GM23338 (cell line): ENCODE results near the gene ZNF470. TPM values are rescaled to one million over a fixed set of nuclear protein-coding genes. Genes with fewer than 3 reads are reported as not detected.

Experiments
- ATAC-seq: fragments of 200-7000 bp; cut with Tn5 transposase; 3 replicates; pipeline ENCODE4 v1.9.1; 2020
- DNase-seq: peaks from one replicate; pipeline ENCODE4 v3.0.0-alpha.2; 2015; ENCODE audit warnings: low spot score
- H2AFZ ChIP-seq: fragments of 200-600 bp; sonication (generic); 2 replicates; pipeline ENCODE4 v1.8.0; 2016; ENCODE audit warnings: antibody characterized with exemption, mild to moderate bottlenecking, moderate library complexity
- H3F3A ChIP-seq: fragments of 200-600 bp; sonication (generic); replicated peaks from 2 replicates; pipeline ENCODE4 v1.8.0; 2017; ENCODE audit warnings: antibody characterized with exemption, mixed run types, low read depth
- H3K27ac ChIP-seq: fragments of 200-600 bp; sonication (generic); 2 replicates; pipeline ENCODE4 v1.6.1; 2016; ENCODE audit warnings: low read depth
- H3K27me3 ChIP-seq: fragments of 200-600 bp; sonication (generic); 2 replicates; pipeline ENCODE4 v1.8.0; 2016; ENCODE audit warnings: mild to moderate bottlenecking, mixed run types, moderate library complexity; ENCODE audit not compliant: insufficient read depth
- H3K36me3 ChIP-seq: fragments of 200-600 bp; sonication (generic); 2 replicates; pipeline ENCODE4 v1.8.0; 2016; ENCODE audit warnings: mild to moderate bottlenecking; ENCODE audit not compliant: insufficient read depth
- H3K4me1 ChIP-seq: fragments of 200-600 bp; sonication (generic); 2 replicates; pipeline ENCODE4 v1.8.0; 2016; ENCODE audit warnings: mild to moderate bottlenecking, moderate library complexity; ENCODE audit not compliant: insufficient read depth
- H3K4me2 ChIP-seq: fragments of 200-600 bp; sonication (generic); 2 replicates; pipeline ENCODE4 v1.7.1; 2017; ENCODE audit warnings: mixed run types
- H3K4me3 ChIP-seq: fragments of 200-600 bp; sonication (generic); 2 replicates; pipeline ENCODE4 v1.6.1; 2016; ENCODE audit warnings: mixed run types
- H3K79me2 ChIP-seq: fragments of 200-600 bp; sonication (generic); replicated peaks from 2 replicates; pipeline ENCODE4 v1.8.0; 2017; ENCODE audit warnings: mild to moderate bottlenecking; ENCODE audit not compliant: insufficient read depth
- H3K9me2 ChIP-seq: fragments of 200-600 bp; sonication (generic); 2 replicates; pipeline ENCODE4 v1.8.0; 2017; ENCODE audit not compliant: insufficient read depth
- H4K20me1 ChIP-seq: fragments of 200-600 bp; sonication (generic); replicated peaks from 2 replicates; pipeline ENCODE4 v1.8.0; 2017; ENCODE audit warnings: mild to moderate bottlenecking; ENCODE audit not compliant: insufficient read depth
- H3K27ac Mint-ChIP-seq: 2 replicates; pipeline ENCODE4 v1.8.0; 2020; ENCODE audit warnings: inconsistent platforms, mild to moderate bottlenecking, moderate library complexity, mixed read lengths
- H3K27me3 Mint-ChIP-seq: 3 replicates; pipeline ENCODE4 v1.8.0; 2022; ENCODE audit warnings: low read depth, mild to moderate bottlenecking, moderate library complexity, mixed read lengths, inconsistent platforms; ENCODE audit not compliant: insufficient read depth, poor library complexity
- H3K36me3 Mint-ChIP-seq: 3 replicates; pipeline ENCODE4 v1.8.0; 2021; ENCODE audit warnings: low read depth, mild to moderate bottlenecking, inconsistent platforms, moderate library complexity, mixed read lengths
- H3K4me1 Mint-ChIP-seq: 3 replicates; pipeline ENCODE4 v1.8.0; 2020; ENCODE audit warnings: mild to moderate bottlenecking, inconsistent platforms, mixed read lengths
- H3K4me3 Mint-ChIP-seq: 3 replicates; pipeline ENCODE4 v1.8.0; 2021; ENCODE audit warnings: moderate library complexity, mild to moderate bottlenecking, inconsistent platforms, mixed read lengths
- H3K9me3 Mint-ChIP-seq: 3 replicates; pipeline ENCODE4 v1.8.0; 2020; ENCODE audit warnings: moderate library complexity, mild to moderate bottlenecking, inconsistent platforms, mixed read lengths
- CREB1 ChIP-seq: fragments of 250-450 bp; sonication (Bioruptor Pico); IDR thresholded peaks from 2 replicates; pipeline ENCODE4 v1.5.0; 2020; ENCODE audit warnings: low read depth, mild to moderate bottlenecking, moderate library complexity
- CTCF ChIP-seq, 2 experiments: fragments of 200-600 bp in 1 of 2; sonication (generic) in 1 of 2; conservative IDR thresholded peaks; 2 replicates each; pipeline versions ENCODE4 v1.5.1 to v1.6.1; 2016 to 2017; ENCODE audit warnings: antibody characterized with exemption in 2 of 2, low read depth in 2 of 2, mild to moderate bottlenecking in 2 of 2, moderate library complexity in 1 of 2
- EZH2 ChIP-seq: fragments of 200-600 bp; sonication (generic); IDR thresholded peaks from one replicate; pipeline ENCODE4 v1.8.0; 2017; ENCODE audit warnings: antibody characterized with exemption, mild to moderate bottlenecking, low read depth; ENCODE audit not compliant: unreplicated experiment
- EZH2phosphoT487 ChIP-seq: fragments of 200-600 bp; sonication (generic); IDR thresholded peaks from one replicate; pipeline ENCODE4 v1.8.1; 2018; ENCODE audit warnings: antibody characterized with exemption; ENCODE audit not compliant: unreplicated experiment
- JUNB ChIP-seq: IDR thresholded peaks from one replicate; pipeline ENCODE4 v1.6.1; 2016; ENCODE audit warnings: antibody characterized with exemption; ENCODE audit not compliant: unreplicated experiment
- NANOG ChIP-seq: IDR thresholded peaks from 2 replicates; pipeline ENCODE4 v1.6.1; 2016; ENCODE audit warnings: antibody characterized with exemption, borderline replicate concordance
- POLR2AphosphoS5 ChIP-seq: IDR thresholded peaks from 2 replicates; pipeline ENCODE4 v1.6.1; 2016; ENCODE audit warnings: antibody characterized with exemption, low read depth
- STAT1 ChIP-seq: IDR thresholded peaks from one replicate; pipeline ENCODE4 v1.6.1; 2016; ENCODE audit warnings: antibody characterized with exemption; ENCODE audit not compliant: unreplicated experiment
- ZNF114 ChIP-seq: fragments of 250-450 bp; sonication (Bioruptor Pico); IDR thresholded peaks from 2 replicates; pipeline ENCODE4 v1.5.0; 2020; ENCODE audit warnings: mild to moderate bottlenecking, moderate library complexity
- ZNF331 ChIP-seq: fragments of 250-450 bp; sonication (Bioruptor Pico); IDR thresholded peaks from 2 replicates; pipeline ENCODE4 v1.5.0; 2020; ENCODE audit warnings: low read depth, mild to moderate bottlenecking, moderate library complexity
- long read RNA-seq: library from polyadenylated mRNA; unstranded; transcript quantifications from one replicate; pipeline ENCODE4 v2.0.0, GENCODE V29; 2020; ENCODE audit not compliant: unreplicated experiment
- polyA plus RNA-seq: library from polyadenylated mRNA; unstranded; fragments of >200 nt; fragmentation: Nextera tagmentation; extraction: Ambion mirVana; gene quantifications from 2 replicates; pipeline ENCODE4 v1.2.1, GENCODE V29; 2016
- total RNA-seq: library from RNA; depleted of rRNA; stranded (reverse); fragments of >200 nt; shearing (Covaris generic); gene quantifications from 2 replicates; pipeline ENCODE4 v1.2.3, GENCODE V29; 2014; rRNA removed
- TF ChIP-seq, protein P1 (sequence below): IDR thresholded peaks from 2 replicates; pipeline ENCODE4 v1.6.1; 2016; ENCODE audit warnings: antibody characterized with exemption
- TF ChIP-seq, protein P2 (sequence below): fragments of 250-450 bp; sonication (Bioruptor Pico); IDR thresholded peaks from 2 replicates; pipeline ENCODE4 v1.5.0; 2020; ENCODE audit warnings: mild to moderate bottlenecking, moderate library complexity
- TF ChIP-seq, protein P3 (sequence below): IDR thresholded peaks from one replicate; pipeline ENCODE4 v1.6.1; 2018; ENCODE audit warnings: antibody characterized with exemption; ENCODE audit not compliant: unreplicated experiment

Gene ZNF470
- total RNA-seq = 7.0 and 8.7 TPM in 2 replicates
- 4.7 and 5.6 TPM in 2 replicates for polyA plus RNA-seq
- long read RNA-seq = 0 reads

GRCh38 chr19:56567274-56568120 is at the start of gene ZNF470:
Gene ZNF470 (plus strand): TSS chr19:56567468. CDS start chr19:56570312, 2,844 bp downstream.
- H3K36me3 ChIP-seq = peaks cover 39% of the 10 kb centered on the region
- peaks cover 14% of the 10 kb centered on the region for H3K27me3 Mint-ChIP-seq
- peaks cover 7% of the 10 kb centered on the region; the same call in 1 of the 2 replicates for H3K9me2 ChIP-seq
- H3K4me2 ChIP-seq = peak within 1 kb of the TSS; percentile 93
- DNase-seq (peak; percentile 97), ATAC-seq (peak; percentile 98)
- peaks cover 15% of the 10 kb centered on the region for H3K79me2 ChIP-seq
- no peaks in the 10 kb centered on the region for H4K20me1 ChIP-seq
- H3K9me3 Mint-ChIP-seq = peaks cover 89% of the 10 kb centered on the region
- peaks cover 6% of the 10 kb centered on the region for H3K4me1 ChIP-seq
- peak within 1 kb of the TSS; percentile 100 for H2AFZ ChIP-seq
- no peaks in the 10 kb centered on the region for H3K27me3 ChIP-seq
- peaks cover 3% of the 10 kb centered on the region; the same call in 2 of the 3 replicates for H3K4me1 Mint-ChIP-seq
- no peak within 1 kb of the TSS for H3K27ac ChIP-seq
- no peak for TF ChIP-seq EZH2
- TF ChIP-seq, protein P1, sequence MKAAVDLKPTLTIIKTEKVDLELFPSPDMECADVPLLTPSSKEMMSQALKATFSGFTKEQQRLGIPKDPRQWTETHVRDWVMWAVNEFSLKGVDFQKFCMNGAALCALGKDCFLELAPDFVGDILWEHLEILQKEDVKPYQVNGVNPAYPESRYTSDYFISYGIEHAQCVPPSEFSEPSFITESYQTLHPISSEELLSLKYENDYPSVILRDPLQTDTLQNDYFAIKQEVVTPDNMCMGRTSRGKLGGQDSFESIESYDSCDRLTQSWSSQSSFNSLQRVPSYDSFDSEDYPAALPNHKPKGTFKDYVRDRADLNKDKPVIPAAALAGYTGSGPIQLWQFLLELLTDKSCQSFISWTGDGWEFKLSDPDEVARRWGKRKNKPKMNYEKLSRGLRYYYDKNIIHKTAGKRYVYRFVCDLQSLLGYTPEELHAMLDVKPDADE = peak; percentile 86
- no peak for TF ChIP-seq CTCF (conservative IDR thresholded peaks at IDR 0.05; ENCODE audit: low read depth in 2 of 2)
- TF ChIP-seq, protein P2, sequence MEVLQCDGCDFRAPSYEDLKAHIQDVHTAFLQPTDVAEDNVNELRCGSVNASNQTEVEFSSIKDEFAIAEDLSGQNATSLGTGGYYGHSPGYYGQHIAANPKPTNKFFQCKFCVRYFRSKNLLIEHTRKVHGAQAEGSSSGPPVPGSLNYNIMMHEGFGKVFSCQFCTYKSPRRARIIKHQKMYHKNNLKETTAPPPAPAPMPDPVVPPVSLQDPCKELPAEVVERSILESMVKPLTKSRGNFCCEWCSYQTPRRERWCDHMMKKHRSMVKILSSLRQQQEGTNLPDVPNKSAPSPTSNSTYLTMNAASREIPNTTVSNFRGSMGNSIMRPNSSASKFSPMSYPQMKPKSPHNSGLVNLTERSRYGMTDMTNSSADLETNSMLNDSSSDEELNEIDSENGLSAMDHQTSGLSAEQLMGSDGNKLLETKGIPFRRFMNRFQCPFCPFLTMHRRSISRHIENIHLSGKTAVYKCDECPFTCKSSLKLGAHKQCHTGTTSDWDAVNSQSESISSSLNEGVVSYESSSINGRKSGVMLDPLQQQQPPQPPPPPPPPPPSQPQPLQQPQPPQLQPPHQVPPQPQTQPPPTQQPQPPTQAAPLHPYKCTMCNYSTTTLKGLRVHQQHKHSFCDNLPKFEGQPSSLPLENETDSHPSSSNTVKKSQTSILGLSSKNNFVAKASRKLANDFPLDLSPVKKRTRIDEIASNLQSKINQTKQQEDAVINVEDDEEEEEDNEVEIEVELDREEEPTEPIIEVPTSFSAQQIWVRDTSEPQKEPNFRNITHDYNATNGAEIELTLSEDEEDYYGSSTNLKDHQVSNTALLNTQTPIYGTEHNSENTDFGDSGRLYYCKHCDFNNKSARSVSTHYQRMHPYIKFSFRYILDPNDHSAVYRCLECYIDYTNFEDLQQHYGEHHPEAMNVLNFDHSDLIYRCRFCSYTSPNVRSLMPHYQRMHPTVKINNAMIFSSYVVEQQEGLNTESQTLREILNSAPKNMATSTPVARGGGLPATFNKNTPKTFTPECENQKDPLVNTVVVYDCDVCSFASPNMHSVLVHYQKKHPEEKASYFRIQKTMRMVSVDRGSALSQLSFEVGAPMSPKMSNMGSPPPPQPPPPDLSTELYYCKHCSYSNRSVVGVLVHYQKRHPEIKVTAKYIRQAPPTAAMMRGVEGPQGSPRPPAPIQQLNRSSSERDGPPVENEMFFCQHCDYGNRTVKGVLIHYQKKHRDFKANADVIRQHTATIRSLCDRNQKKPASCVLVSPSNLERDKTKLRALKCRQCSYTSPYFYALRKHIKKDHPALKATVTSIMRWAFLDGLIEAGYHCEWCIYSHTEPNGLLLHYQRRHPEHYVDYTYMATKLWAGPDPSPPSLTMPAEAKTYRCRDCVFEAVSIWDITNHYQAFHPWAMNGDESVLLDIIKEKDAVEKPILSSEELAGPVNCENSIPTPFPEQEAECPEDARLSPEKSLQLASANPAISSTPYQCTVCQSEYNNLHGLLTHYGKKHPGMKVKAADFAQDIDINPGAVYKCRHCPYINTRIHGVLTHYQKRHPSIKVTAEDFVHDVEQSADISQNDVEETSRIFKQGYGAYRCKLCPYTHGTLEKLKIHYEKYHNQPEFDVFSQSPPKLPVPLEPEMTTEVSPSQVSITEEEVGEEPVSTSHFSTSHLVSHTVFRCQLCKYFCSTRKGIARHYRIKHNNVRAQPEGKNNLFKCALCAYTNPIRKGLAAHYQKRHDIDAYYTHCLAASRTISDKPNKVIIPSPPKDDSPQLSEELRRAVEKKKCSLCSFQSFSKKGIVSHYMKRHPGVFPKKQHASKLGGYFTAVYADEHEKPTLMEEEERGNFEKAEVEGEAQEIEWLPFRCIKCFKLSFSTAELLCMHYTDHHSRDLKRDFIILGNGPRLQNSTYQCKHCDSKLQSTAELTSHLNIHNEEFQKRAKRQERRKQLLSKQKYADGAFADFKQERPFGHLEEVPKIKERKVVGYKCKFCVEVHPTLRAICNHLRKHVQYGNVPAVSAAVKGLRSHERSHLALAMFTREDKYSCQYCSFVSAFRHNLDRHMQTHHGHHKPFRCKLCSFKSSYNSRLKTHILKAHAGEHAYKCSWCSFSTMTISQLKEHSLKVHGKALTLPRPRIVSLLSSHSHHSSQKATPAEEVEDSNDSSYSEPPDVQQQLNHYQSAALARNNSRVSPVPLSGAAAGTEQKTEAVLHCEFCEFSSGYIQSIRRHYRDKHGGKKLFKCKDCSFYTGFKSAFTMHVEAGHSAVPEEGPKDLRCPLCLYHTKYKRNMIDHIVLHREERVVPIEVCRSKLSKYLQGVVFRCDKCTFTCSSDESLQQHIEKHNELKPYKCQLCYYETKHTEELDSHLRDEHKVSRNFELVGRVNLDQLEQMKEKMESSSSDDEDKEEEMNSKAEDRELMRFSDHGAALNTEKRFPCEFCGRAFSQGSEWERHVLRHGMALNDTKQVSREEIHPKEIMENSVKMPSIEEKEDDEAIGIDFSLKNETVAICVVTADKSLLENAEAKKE (CRISPR knock-in tag) = no peak
- no peak for TF ChIP-seq EZH2phosphoT487
- TF ChIP-seq, protein P3, sequence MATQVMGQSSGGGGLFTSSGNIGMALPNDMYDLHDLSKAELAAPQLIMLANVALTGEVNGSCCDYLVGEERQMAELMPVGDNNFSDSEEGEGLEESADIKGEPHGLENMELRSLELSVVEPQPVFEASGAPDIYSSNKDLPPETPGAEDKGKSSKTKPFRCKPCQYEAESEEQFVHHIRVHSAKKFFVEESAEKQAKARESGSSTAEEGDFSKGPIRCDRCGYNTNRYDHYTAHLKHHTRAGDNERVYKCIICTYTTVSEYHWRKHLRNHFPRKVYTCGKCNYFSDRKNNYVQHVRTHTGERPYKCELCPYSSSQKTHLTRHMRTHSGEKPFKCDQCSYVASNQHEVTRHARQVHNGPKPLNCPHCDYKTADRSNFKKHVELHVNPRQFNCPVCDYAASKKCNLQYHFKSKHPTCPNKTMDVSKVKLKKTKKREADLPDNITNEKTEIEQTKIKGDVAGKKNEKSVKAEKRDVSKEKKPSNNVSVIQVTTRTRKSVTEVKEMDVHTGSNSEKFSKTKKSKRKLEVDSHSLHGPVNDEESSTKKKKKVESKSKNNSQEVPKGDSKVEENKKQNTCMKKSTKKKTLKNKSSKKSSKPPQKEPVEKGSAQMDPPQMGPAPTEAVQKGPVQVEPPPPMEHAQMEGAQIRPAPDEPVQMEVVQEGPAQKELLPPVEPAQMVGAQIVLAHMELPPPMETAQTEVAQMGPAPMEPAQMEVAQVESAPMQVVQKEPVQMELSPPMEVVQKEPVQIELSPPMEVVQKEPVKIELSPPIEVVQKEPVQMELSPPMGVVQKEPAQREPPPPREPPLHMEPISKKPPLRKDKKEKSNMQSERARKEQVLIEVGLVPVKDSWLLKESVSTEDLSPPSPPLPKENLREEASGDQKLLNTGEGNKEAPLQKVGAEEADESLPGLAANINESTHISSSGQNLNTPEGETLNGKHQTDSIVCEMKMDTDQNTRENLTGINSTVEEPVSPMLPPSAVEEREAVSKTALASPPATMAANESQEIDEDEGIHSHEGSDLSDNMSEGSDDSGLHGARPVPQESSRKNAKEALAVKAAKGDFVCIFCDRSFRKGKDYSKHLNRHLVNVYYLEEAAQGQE = no peak
- no peak for TF ChIP-seq STAT1
- 0 out of 2 replicates have a peak, but pooled peaks have one; percentile 25 for TF ChIP-seq CREB1
- TF ChIP-seq ZNF331 = no peak
- no peak for TF ChIP-seq NANOG
- TF ChIP-seq JUNB = no peak
- TF ChIP-seq ZNF114 (CRISPR knock-in tag) = no peak
- peak; percentile 82 for TF ChIP-seq POLR2AphosphoS5
- no peaks in the 10 kb centered on the region for H3F3A ChIP-seq
- peaks cover 64% of the 10 kb centered on the region for H3K36me3 Mint-ChIP-seq
- peak within 1 kb of the TSS; percentile 98 for H3K4me3 Mint-ChIP-seq
- peak within 1 kb of the TSS; percentile 93 for H3K27ac Mint-ChIP-seq
- peak within 1 kb of the TSS; percentile 99 for H3K4me3 ChIP-seq
